ENCODE data around the gene SYT5.

GRCh38 chr19:55196803-55197202 is 16.7 kb upstream of the SYT5 start:
- no peak for TF ChIP-seq EP300 (IDR thresholded peaks at IDR 0.05; ENCODE audit: low read depth)
- TF ChIP-seq CTCF (IDR thresholded peaks at IDR 0.05) = no peak
- no peak for TF ChIP-seq POLR2A (IDR thresholded peaks at IDR 0.05)

Measured in transverse colon (tissue), 3 donors.